HL-60/S4 treated with phorbol 12-myristate 13-acetate at 8.2 ng/mL for 4 days and 3 days (cell line): ENCODE results near the gene APOBEC3G.

Experiments used
- in situ Hi-C: fragments of 300-500 bp; cut with MboI; formaldehyde crosslinking; loops from 2 replicates; pipeline ENCODE4 v1.15.0; 2022; ENCODE audit warnings: low sequenced_read_pairs

APOBEC3G gene

DNA sequence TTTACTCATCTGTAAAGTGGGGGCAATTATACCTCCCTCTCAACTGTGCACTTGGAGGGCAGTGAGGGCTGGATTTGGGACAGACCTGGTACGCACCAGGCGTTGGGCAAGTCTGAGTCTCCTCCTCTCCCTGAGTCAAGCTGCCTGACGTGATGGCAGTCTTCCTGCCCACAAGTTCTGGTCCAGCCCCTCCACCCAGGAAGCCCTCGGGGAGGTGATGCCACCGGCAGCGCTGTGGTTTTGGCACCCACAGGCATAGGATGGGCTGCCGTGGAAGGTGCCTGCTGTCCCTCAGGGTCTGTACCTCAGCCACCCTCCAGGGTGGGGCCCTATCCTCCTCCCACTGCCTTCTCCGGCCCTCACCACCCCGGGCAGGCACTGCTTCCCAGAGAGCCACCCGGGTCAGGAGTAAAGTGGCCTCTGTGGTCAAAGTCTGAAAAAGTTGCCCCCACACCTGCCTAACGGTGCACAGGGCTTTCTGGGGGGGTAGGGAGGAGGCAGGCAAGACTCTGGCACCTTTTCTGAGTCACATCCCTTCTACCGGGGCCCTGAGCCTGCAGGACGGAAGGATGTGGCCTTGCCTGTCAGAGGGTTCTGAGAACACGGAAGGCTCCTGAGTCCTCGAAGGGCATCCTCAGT, 13.5 kb downstream of the APOBEC3G start:
- in situ Hi-C loops = no loop called here

GRCh38 chr22:39091126-39092081, 14.3 kb downstream of the APOBEC3G start:
- in situ Hi-C loops = no loop called here

DNA sequence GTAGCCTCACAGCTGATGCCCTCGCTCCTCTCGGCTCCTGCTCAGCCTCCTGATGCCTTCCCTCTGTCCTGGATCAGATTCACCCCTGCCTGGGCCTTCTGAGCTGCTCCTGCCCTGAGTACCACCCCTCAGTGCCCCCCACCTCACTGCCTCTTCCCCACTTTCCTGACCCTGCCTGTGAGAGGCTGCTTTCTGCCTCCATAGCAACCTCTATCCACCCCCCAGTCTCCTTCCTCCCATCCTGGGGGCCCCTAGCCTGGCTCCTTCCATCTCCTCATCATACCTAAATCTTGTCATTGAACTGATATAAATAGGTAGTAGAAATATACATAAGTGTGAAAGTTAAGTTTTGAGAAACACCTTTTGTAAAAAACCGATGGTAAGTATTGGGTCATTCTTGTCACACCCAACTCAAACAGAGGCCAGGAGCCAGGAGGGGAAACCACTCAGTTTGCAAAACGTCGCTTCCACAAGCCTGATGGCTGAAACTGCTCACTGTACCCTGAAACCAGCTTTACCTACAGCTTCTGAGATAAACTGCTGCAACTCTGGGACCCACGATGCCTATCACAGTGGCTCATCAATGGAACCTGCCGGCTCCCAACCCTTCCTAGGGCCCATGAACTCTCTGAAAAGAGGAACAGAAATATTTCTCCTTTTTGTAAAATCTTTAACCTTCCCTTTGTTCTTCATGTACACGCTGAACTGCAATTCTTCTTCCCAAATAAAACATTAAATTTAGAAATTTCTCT, 15.2 kb downstream of the APOBEC3G start:
- in situ Hi-C loops = no loop called here

- in situ Hi-C loops = no loop called here
Observed at GRCh38 chr22:39094717-39095389, 17.8 kb downstream of the APOBEC3G start.

- in situ Hi-C loops = no loop called here
Observed at GRCh38 chr22:39095971-39096370, 18.9 kb downstream of the APOBEC3G start.

- in situ Hi-C loops = no loop called here
Observed at GRCh38 chr22:39097098-39098020, 20.3 kb downstream of the APOBEC3G start, which contains the start of gene APOBEC3H. Gene APOBEC3H, plus strand, starts transcription at chr22:39097244. Its CDS starts 3,035 bp downstream, at chr22:39100279.

DNA sequence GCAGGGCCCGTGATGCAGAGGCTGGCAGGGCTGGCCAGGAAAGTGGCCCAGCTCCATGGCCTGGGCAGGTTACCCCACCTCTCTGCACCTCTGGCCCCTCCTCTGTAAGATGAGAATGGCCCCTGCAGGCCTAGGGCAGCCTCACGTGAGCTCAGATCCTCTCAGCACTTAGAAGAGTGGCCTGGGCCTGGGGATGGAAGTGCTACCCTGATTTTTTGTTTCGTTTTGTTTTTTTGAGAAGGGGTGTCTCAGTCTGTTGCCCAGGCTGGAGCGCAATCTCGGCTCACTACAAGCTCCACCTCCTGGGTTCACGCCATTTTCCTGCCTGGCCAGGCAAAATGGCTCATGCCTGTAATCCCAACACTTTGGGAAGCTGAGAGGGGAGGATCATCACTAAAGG, 21.0 kb downstream of the APOBEC3G start:
- in situ Hi-C loops = no loop called here

- in situ Hi-C loops = no loop called here
Observed at GRCh38 chr22:39098576-39098975, 21.5 kb downstream of the APOBEC3G start.

- in situ Hi-C loops = no loop called here
Observed at GRCh38 chr22:39101226-39101625, 24.2 kb downstream of the APOBEC3G start.

DNA sequence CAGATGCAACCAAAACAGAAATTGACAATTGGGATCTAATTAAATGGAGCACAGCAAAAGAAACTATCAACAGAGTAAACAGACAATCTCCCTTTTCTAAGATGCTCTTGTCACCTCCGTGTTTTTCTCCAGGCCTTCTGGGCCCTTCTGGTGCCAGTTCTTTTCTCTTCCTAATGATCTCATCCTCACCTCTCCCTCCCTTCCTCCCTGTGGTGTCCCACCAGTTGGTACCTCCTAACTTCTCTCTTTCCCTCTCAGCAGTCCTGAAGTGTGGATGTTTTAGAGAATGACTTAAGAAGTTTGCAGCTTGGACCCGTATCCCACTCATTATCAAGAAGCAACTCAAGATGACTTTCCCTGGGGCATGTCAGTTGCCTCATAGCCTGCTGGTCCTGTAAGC, 26.4 kb downstream of the APOBEC3G start:
- in situ Hi-C loops = no loop called here

- in situ Hi-C loops = no loop called here
Observed at GRCh38 chr22:39106326-39106725, 29.3 kb downstream of the APOBEC3G start.

- in situ Hi-C loops = no loop called here
Observed at GRCh38 chr22:39108487-39108886, 31.4 kb downstream of the APOBEC3G start.

GRCh38 chr22:39109361-39109760, 32.3 kb downstream of the APOBEC3G start:
- in situ Hi-C loops = no loop called here

DNA sequence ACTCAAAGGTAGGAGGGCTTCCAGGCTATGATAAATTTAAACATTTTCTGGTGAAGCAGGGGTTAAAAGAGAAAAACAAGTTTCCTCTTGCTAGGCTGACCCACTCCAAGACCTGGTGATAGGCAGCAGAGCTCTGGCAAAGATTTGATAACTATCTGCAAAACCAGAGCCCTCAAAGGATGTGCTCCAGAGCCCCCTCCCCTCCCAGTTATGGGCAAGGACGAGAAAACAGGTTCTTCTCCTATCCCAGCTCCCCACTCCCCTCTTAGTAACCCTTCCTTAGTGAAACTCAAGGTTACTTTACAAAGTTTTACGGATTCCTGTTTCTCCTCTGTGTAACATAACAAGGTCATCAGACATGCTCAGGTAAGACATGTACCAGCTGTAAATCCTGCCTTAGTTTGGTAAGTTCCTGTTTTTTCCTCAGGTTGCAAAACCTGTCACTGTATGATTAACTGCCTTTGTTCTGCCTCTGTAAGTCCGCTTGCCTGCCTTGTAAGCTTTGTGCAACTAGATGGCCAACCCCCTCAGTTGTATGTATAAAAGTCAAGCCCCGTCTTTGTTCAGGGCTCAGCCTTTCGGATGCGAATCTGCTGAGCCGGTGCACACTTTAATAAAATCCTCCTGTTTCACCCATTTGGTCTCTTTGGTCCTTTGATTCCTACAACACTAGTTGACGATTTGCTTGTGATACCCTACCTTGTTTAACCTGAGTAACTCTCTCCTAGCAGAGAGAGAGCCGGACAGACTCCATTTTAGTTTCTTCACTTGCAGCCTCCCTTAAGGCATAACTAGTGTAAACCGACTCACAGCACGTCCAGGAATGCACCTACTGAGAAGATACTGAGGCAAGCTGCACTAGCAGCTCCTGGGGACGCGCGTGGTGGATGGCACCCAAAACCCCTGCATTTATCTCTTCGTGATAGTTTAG, 33.8 kb downstream of the APOBEC3G start:
- in situ Hi-C loops = loop anchor here (10.0 kb wide), 1 partner anchor 106 kb away; no protein-coding TSS in a partner anchor

- in situ Hi-C loops = loop anchor here (10.0 kb wide), 1 partner anchor 109 kb away; no protein-coding TSS in a partner anchor
Observed at GRCh38 chr22:39114112-39114511, 37.0 kb downstream of the APOBEC3G start.

DNA sequence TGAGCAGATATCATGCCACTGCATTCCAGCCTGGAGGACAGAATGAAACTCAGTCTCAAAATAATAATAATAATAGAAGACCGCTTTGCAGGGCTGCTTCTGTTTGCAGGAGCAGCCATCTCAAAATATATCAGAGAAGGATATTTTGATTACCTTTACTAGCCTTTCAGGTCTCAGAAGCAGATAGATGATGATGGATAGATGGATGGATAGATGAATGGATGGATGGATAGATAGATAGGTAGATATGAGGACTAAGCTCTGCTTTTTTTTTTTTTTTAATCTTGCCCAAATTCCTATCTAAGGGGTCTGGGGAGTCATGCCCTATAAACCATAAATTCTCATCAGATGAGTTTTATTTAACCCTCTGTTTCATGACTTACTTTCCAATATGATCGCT, 38.5 kb downstream of the APOBEC3G start:
- in situ Hi-C loops = loop anchor here (10.0 kb wide), 1 partner anchor 111 kb away; no protein-coding TSS in a partner anchor

- in situ Hi-C loops = loop anchor here (10.0 kb wide), 1 partner anchor 111 kb away; no protein-coding TSS in a partner anchor
Observed at GRCh38 chr22:39115977-39116621, 39.0 kb downstream of the APOBEC3G start.
